HepG2 (cell line): ENCODE data around the gene JMJD4. TPM values are rescaled to one million over a fixed set of nuclear protein-coding genes. Genes with fewer than 3 reads are reported as not detected.

Experiments
- ATAC-seq: fragments of 200-7000 bp; cut with Tn5 transposase; 3 replicates; pipeline ENCODE4 v1.9.1; 2020; ENCODE audit warnings: mild to moderate bottlenecking, moderate library complexity
- BruUV-seq: library from RNA; stranded (reverse); fragments of 400-500 nt; replicated peaks from 2 replicates; lab custom pipeline; 2021; lab: Mats Ljungman, UMichigan
- CTCF ChIA-PET: fragments of 300-600 bp; formaldehyde crosslinking; extraction: SDS; loops from one replicate; lab custom pipeline; 2021; ENCODE audit warnings: low total read pairs, inconsistent platforms, low intra/inter-chr PET ratio; lab: Yijun Ruan, JAX
- POLR2A ChIA-PET: fragments of 350-600 bp; sonication (Branson Sonifier 250); formaldehyde crosslinking; loops from one replicate; lab custom pipeline; 2020; ENCODE audit warnings: antibody characterized with exemption, inconsistent platforms; lab: Yijun Ruan, JAX
- DNase-seq: peaks from one replicate; pipeline ENCODE4 v3.0.0-alpha.2; 2015; ENCODE audit warnings: low spot score
- FAIRE-seq: peaks from 3 replicates; lab custom pipeline; 2011; peaks lifted over from hg19 to GRCh38; lab: Jason Lieb, UNC
- H2AFZ ChIP-seq: one replicate; pipeline ENCODE4 v1.6.1; 2011; ENCODE audit warnings: low read length, inconsistent platforms
- H3K27ac ChIP-seq: fragments of 300-600 bp; 3 replicates; pipeline ENCODE4 v1.8.0; 2011; ENCODE audit warnings: mixed run types, mild to moderate bottlenecking, mixed read lengths, low read length, inconsistent platforms; ENCODE audit not compliant: insufficient read depth; ENCODE audit errors: extremely low read length
- H3K27me3 ChIP-seq, 2 experiments: fragments of 200-600 bp in 1 of 2; 2 replicates in 1 of 2; 3 replicates in 1 of 2; pipeline versions ENCODE4 v1.6.0 to v1.8.0; 2011; ENCODE audit warnings: low read length in 2 of 2, mild to moderate bottlenecking in 2 of 2, moderate library complexity in 2 of 2, inconsistent platforms in 1 of 2; ENCODE audit not compliant: insufficient read depth in 2 of 2, control insufficient read depth in 1 of 2
- H3K36me3 ChIP-seq, 2 experiments: fragments of 200-600 bp in 1 of 2; replicated peaks in 1 of 2; 2 replicates in 1 of 2; 3 replicates in 1 of 2; pipeline versions ENCODE4 v1.5.1 to v1.8.0; 2011; ENCODE audit warnings: low read length in 2 of 2, inconsistent platforms in 1 of 2; ENCODE audit not compliant: insufficient read depth in 2 of 2, control insufficient read depth in 1 of 2
- H3K4me1 ChIP-seq: 2 replicates; pipeline ENCODE4 v1.5.1; 2012; ENCODE audit warnings: low read length, inconsistent platforms; ENCODE audit not compliant: insufficient read depth
- H3K4me2 ChIP-seq: 2 replicates; pipeline ENCODE4 v1.6.0; 2011; ENCODE audit warnings: low read depth, low read length, inconsistent platforms
- H3K4me3 ChIP-seq, 3 experiments: fragments of 200-600 bp in 1 of 3; sonication (generic), shearing (Covaris generic) in 1 of 3; replicated peaks in 1 of 3; 2 replicates each; pipeline ENCODE4 v1.5.1; 2011 to 2016; ENCODE audit warnings: low read length in 3 of 3, inconsistent platforms in 2 of 3, low read depth in 2 of 3, mild to moderate bottlenecking in 2 of 3, control low read depth in 1 of 3, mixed read lengths in 1 of 3; ENCODE audit not compliant: insufficient read depth in 1 of 3
- H3K79me2 ChIP-seq: one replicate; pipeline ENCODE4 v1.6.1; 2011; ENCODE audit warnings: low read length, inconsistent platforms; ENCODE audit not compliant: insufficient read depth
- H3K9ac ChIP-seq: 2 replicates; pipeline ENCODE4 v1.6.0; 2011; ENCODE audit warnings: mild to moderate bottlenecking, low read depth, low read length, inconsistent platforms; ENCODE audit not compliant: insufficient read depth
- H3K9me3 ChIP-seq: 2 replicates; pipeline ENCODE4 v1.5.1; 2012; ENCODE audit warnings: mild to moderate bottlenecking, low read length
- H4K20me1 ChIP-seq: 2 replicates; pipeline ENCODE4 v1.6.0; 2011; ENCODE audit warnings: inconsistent platforms, mild to moderate bottlenecking, low read length, moderate library complexity; ENCODE audit not compliant: insufficient read depth
- AHR ChIP-seq: IDR thresholded peaks from 2 replicates; pipeline ENCODE4 v1.6.1; 2018; ENCODE audit warnings: missing genetic modification reagents, missing compliant biosample characterization
- GATAD2A ChIP-seq: IDR thresholded peaks from 2 replicates; pipeline ENCODE4 v1.6.1; 2016
- NCOA5 ChIP-seq: sonication (generic); formaldehyde crosslinking; IDR thresholded peaks from 2 replicates; pipeline ENCODE4 v1.4.0; 2020; ENCODE audit warnings: missing genetic modification reagents
- ZNF564 ChIP-seq: sonication (generic); formaldehyde crosslinking; IDR thresholded peaks from 2 replicates; pipeline ENCODE4 v1.8.1; 2023; ENCODE audit warnings: mild to moderate bottlenecking, missing genetic modification reagents
- ZNF574 ChIP-seq: sonication (generic); formaldehyde crosslinking; IDR thresholded peaks from 2 replicates; pipeline ENCODE4 v1.4.0; 2020; ENCODE audit warnings: missing genetic modification reagents
- WGBS: methylation state at CpG from one replicate; pipeline ENCODE4 v1.1.6; 2017; ENCODE audit warnings: low lambda C conversion rate; 5-methylcytosine and 5-hydroxymethylcytosine counted together
- in situ Hi-C: cut with HindIII; loops from 2 replicates; pipeline ENCODE4 v1.10.0; 2017; ENCODE audit warnings: low pct_unique_long_range_greater_than_20kb; ENCODE audit not compliant: extremely low pct_ligation_motif_present
- intact Hi-C: fragments of 100-400 bp; cut with micrococcal nuclease; formaldehyde crosslinking; loops from one replicate; pipeline ENCODE4 v1.10.0; 2022; ENCODE audit not compliant: unreplicated experiment
- polyA plus RNA-seq, 8 experiments: library from polyadenylated mRNA; depleted of rRNA in 3 of 8; stranded (reverse) in 7 of 8; unstranded in 1 of 8; fragments of >200 nt; fragmentation: Illumina TruSeq in 4 of 8; extraction: Trizol in 4 of 8; gene quantifications; 2 replicates each; pipeline versions ENCODE4 v1.2.1 to v1.2.3, GENCODE V29; 2011 to 2016; ENCODE audit warnings: low read depth in 4 of 8, missing spikeins in 1 of 8, mixed read lengths in 1 of 8; ENCODE audit not compliant: insufficient read depth in 1 of 8
- total RNA-seq, 5 experiments: library from RNA; depleted of rRNA; stranded (reverse); fragments of >200 nt; fragmentation: Illumina TruSeq; extraction: Trizol; gene quantifications; 2 replicates each; pipeline ENCODE4 v1.2.3, GENCODE V29; 2016; ENCODE audit warnings: low read depth in 1 of 5
- TF ChIP-seq, protein P1 (sequence below): sonication (generic); formaldehyde crosslinking; IDR thresholded peaks from 2 replicates; pipeline ENCODE4; 2020; ENCODE audit warnings: missing genetic modification reagents, mild to moderate bottlenecking, borderline replicate concordance
- TF ChIP-seq, protein P2 (sequence below): sonication (generic); formaldehyde crosslinking; IDR thresholded peaks from 2 replicates; pipeline ENCODE4 v1.4.0; 2020; ENCODE audit warnings: mild to moderate bottlenecking, missing genetic modification reagents

The JMJD4 gene
- total and polyA plus RNA-seq, 2 of the 13 experiments (the other 11 are each of a cell fraction or from before 2014, with no cell fraction given), result 10.2 to 29.0 TPM

GRCh38 chr1:227760377-227760776, 25.3 kb upstream of the JMJD4 start (continued):
- TF ChIP-seq, protein P1, sequence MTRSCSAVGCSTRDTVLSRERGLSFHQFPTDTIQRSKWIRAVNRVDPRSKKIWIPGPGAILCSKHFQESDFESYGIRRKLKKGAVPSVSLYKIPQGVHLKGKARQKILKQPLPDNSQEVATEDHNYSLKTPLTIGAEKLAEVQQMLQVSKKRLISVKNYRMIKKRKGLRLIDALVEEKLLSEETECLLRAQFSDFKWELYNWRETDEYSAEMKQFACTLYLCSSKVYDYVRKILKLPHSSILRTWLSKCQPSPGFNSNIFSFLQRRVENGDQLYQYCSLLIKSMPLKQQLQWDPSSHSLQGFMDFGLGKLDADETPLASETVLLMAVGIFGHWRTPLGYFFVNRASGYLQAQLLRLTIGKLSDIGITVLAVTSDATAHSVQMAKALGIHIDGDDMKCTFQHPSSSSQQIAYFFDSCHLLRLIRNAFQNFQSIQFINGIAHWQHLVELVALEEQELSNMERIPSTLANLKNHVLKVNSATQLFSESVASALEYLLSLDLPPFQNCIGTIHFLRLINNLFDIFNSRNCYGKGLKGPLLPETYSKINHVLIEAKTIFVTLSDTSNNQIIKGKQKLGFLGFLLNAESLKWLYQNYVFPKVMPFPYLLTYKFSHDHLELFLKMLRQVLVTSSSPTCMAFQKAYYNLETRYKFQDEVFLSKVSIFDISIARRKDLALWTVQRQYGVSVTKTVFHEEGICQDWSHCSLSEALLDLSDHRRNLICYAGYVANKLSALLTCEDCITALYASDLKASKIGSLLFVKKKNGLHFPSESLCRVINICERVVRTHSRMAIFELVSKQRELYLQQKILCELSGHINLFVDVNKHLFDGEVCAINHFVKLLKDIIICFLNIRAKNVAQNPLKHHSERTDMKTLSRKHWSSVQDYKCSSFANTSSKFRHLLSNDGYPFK (CRISPR knock-in tag), result no peak
- TF ChIP-seq NCOA5 (CRISPR knock-in tag) (no peak), AHR (CRISPR knock-in tag) (no peak)
- TF ChIP-seq, all 625 proteins: peak for 0

DNA sequence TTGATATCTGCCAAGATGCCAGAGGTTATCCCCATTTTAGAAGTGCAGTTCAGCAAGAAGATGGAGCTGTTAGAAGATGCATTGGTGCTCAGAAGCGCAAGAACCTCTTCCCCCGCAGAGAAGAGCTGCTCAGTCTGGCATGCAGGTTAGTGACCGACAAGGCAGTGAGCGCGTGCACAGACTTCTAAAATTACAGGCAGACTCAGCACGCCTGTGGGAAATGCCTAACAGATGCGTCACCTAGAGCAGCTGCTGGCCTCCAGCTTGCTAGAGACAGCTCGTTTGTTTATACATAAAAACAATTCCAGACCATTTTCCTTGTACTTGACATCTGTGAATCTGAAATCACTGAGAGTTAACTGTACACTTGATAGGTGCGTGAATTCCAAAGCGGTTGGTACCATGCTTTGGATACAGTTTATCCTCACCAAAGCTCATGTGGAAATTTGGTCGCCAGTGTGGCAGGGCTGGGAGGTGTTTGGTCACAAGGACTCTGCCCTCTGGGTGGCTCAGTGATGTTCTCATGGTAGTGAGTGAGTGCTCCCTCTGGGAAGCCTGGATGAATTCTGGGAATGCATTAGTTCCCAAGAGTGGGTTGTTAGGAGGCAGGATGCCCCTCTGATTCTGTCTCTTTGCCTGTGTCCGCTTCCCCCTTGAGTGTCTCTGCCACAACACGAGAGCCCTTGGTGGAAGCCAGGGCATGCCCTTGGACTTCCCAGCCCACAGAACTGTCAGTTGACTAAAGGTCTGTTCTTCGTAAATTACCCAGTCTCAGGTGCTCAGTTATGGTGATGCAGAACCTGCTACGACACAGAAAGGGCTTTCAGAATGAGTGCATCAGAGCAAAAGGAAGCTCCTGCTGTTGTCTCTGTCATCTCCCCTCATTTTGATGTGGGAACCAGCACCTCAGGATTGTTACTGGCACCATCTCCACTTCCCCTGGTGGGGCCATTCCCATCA, 24.5 kb upstream of the JMJD4 start:
- Histone ChIP-seq H3K27ac (no peak overlapping the region), H4K20me1 (no peaks in the 10 kb centered on the region; the same call in 1 of the 2 replicates), H3K4me3 (no peak overlapping the region), H3K4me1 (no peaks in the 10 kb centered on the region), H3K27me3 (no peaks in the 10 kb centered on the region)
- CTCF ChIA-PET, result no interaction called here
- ATAC-seq, result no peak
- intact Hi-C loops, result no loop called here
- in situ Hi-C loops, result loop anchor here (5.0 kb wide), 1 partner anchor 188 kb away; the partner anchor contains the start of gene WNT9A
- TF ChIP-seq ZNF574 (no peak), GATAD2A (CRISPR knock-in tag) (no peak), ZNF564 (CRISPR knock-in tag) (peak; percentile 86; the same call in 1 of the 2 replicates)
- TF ChIP-seq, protein P2, sequence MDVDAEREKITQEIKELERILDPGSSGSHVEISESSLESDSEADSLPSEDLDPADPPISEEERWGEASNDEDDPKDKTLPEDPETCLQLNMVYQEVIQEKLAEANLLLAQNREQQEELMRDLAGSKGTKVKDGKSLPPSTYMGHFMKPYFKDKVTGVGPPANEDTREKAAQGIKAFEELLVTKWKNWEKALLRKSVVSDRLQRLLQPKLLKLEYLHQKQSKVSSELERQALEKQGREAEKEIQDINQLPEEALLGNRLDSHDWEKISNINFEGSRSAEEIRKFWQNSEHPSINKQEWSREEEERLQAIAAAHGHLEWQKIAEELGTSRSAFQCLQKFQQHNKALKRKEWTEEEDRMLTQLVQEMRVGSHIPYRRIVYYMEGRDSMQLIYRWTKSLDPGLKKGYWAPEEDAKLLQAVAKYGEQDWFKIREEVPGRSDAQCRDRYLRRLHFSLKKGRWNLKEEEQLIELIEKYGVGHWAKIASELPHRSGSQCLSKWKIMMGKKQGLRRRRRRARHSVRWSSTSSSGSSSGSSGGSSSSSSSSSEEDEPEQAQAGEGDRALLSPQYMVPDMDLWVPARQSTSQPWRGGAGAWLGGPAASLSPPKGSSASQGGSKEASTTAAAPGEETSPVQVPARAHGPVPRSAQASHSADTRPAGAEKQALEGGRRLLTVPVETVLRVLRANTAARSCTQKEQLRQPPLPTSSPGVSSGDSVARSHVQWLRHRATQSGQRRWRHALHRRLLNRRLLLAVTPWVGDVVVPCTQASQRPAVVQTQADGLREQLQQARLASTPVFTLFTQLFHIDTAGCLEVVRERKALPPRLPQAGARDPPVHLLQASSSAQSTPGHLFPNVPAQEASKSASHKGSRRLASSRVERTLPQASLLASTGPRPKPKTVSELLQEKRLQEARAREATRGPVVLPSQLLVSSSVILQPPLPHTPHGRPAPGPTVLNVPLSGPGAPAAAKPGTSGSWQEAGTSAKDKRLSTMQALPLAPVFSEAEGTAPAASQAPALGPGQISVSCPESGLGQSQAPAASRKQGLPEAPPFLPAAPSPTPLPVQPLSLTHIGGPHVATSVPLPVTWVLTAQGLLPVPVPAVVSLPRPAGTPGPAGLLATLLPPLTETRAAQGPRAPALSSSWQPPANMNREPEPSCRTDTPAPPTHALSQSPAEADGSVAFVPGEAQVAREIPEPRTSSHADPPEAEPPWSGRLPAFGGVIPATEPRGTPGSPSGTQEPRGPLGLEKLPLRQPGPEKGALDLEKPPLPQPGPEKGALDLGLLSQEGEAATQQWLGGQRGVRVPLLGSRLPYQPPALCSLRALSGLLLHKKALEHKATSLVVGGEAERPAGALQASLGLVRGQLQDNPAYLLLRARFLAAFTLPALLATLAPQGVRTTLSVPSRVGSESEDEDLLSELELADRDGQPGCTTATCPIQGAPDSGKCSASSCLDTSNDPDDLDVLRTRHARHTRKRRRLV (CRISPR knock-in tag), result no peak
- TF ChIP-seq, all 625 proteins: peak for 1
- Histone ChIP-seq H3K9ac (no peak overlapping the region), H3K36me3 (peaks cover 15 to 64% of the 10 kb centered on the region in 2 experiments; a peak in 4 of 5 replicates), H2AFZ (no peak overlapping the region), H3K4me2 (no peak overlapping the region), H3K79me2 (no peaks in the 10 kb centered on the region), H3K9me3 (no peaks in the 10 kb centered on the region)
- no peak for FAIRE-seq
- POLR2A ChIA-PET, result no interaction called here
- no peak for DNase-seq
- WGBS, result 95% methylated on average over 13 of the region's 15 CpGs
- BruUV-seq, result no TSS peak
